GM23338 (cell line): ENCODE results near the gene UBALD1. TPM values are rescaled to one million over a fixed set of nuclear protein-coding genes. Genes with fewer than 3 reads are reported as not detected.

Experiments
- ATAC-seq: fragments of 200-7000 bp; cut with Tn5 transposase; 3 replicates; pipeline ENCODE4 v1.9.1; 2020
- DNase-seq: peaks from one replicate; pipeline ENCODE4 v3.0.0-alpha.2; 2015; ENCODE audit warnings: low spot score
- H2AFZ ChIP-seq: fragments of 200-600 bp; sonication (generic); 2 replicates; pipeline ENCODE4 v1.8.0; 2016; ENCODE audit warnings: antibody characterized with exemption, mild to moderate bottlenecking, moderate library complexity
- H3F3A ChIP-seq: fragments of 200-600 bp; sonication (generic); replicated peaks from 2 replicates; pipeline ENCODE4 v1.8.0; 2017; ENCODE audit warnings: antibody characterized with exemption, mixed run types, low read depth
- H3K27ac ChIP-seq: fragments of 200-600 bp; sonication (generic); 2 replicates; pipeline ENCODE4 v1.6.1; 2016; ENCODE audit warnings: low read depth
- H3K27me3 ChIP-seq: fragments of 200-600 bp; sonication (generic); 2 replicates; pipeline ENCODE4 v1.8.0; 2016; ENCODE audit warnings: mild to moderate bottlenecking, mixed run types, moderate library complexity; ENCODE audit not compliant: insufficient read depth
- H3K36me3 ChIP-seq: fragments of 200-600 bp; sonication (generic); 2 replicates; pipeline ENCODE4 v1.8.0; 2016; ENCODE audit warnings: mild to moderate bottlenecking; ENCODE audit not compliant: insufficient read depth
- H3K4me1 ChIP-seq: fragments of 200-600 bp; sonication (generic); 2 replicates; pipeline ENCODE4 v1.8.0; 2016; ENCODE audit warnings: mild to moderate bottlenecking, moderate library complexity; ENCODE audit not compliant: insufficient read depth
- H3K4me2 ChIP-seq: fragments of 200-600 bp; sonication (generic); 2 replicates; pipeline ENCODE4 v1.7.1; 2017; ENCODE audit warnings: mixed run types
- H3K4me3 ChIP-seq: fragments of 200-600 bp; sonication (generic); 2 replicates; pipeline ENCODE4 v1.6.1; 2016; ENCODE audit warnings: mixed run types
- H3K79me2 ChIP-seq: fragments of 200-600 bp; sonication (generic); replicated peaks from 2 replicates; pipeline ENCODE4 v1.8.0; 2017; ENCODE audit warnings: mild to moderate bottlenecking; ENCODE audit not compliant: insufficient read depth
- H3K9me2 ChIP-seq: fragments of 200-600 bp; sonication (generic); 2 replicates; pipeline ENCODE4 v1.8.0; 2017; ENCODE audit not compliant: insufficient read depth
- H4K20me1 ChIP-seq: fragments of 200-600 bp; sonication (generic); replicated peaks from 2 replicates; pipeline ENCODE4 v1.8.0; 2017; ENCODE audit warnings: mild to moderate bottlenecking; ENCODE audit not compliant: insufficient read depth
- H3K27ac Mint-ChIP-seq: 2 replicates; pipeline ENCODE4 v1.8.0; 2020; ENCODE audit warnings: inconsistent platforms, mild to moderate bottlenecking, moderate library complexity, mixed read lengths
- H3K27me3 Mint-ChIP-seq: 3 replicates; pipeline ENCODE4 v1.8.0; 2022; ENCODE audit warnings: low read depth, mild to moderate bottlenecking, moderate library complexity, mixed read lengths, inconsistent platforms; ENCODE audit not compliant: insufficient read depth, poor library complexity
- H3K36me3 Mint-ChIP-seq: 3 replicates; pipeline ENCODE4 v1.8.0; 2021; ENCODE audit warnings: low read depth, mild to moderate bottlenecking, inconsistent platforms, moderate library complexity, mixed read lengths
- H3K4me1 Mint-ChIP-seq: 3 replicates; pipeline ENCODE4 v1.8.0; 2020; ENCODE audit warnings: mild to moderate bottlenecking, inconsistent platforms, mixed read lengths
- H3K4me3 Mint-ChIP-seq: 3 replicates; pipeline ENCODE4 v1.8.0; 2021; ENCODE audit warnings: moderate library complexity, mild to moderate bottlenecking, inconsistent platforms, mixed read lengths
- H3K9me3 Mint-ChIP-seq: 3 replicates; pipeline ENCODE4 v1.8.0; 2020; ENCODE audit warnings: moderate library complexity, mild to moderate bottlenecking, inconsistent platforms, mixed read lengths
- CTCF ChIP-seq, 2 experiments: fragments of 200-600 bp in 1 of 2; sonication (generic) in 1 of 2; conservative IDR thresholded peaks; 2 replicates each; pipeline versions ENCODE4 v1.5.1 to v1.6.1; 2016 to 2017; ENCODE audit warnings: antibody characterized with exemption in 2 of 2, low read depth in 2 of 2, mild to moderate bottlenecking in 2 of 2, moderate library complexity in 1 of 2
- ETS1 ChIP-seq: IDR thresholded peaks from 2 replicates; pipeline ENCODE4 v1.6.1; 2016; ENCODE audit warnings: antibody characterized with exemption
- EZH2 ChIP-seq: fragments of 200-600 bp; sonication (generic); IDR thresholded peaks from one replicate; pipeline ENCODE4 v1.8.0; 2017; ENCODE audit warnings: antibody characterized with exemption, mild to moderate bottlenecking, low read depth; ENCODE audit not compliant: unreplicated experiment
- NANOG ChIP-seq: IDR thresholded peaks from 2 replicates; pipeline ENCODE4 v1.6.1; 2016; ENCODE audit warnings: antibody characterized with exemption, borderline replicate concordance
- ZNF331 ChIP-seq: fragments of 250-450 bp; sonication (Bioruptor Pico); IDR thresholded peaks from 2 replicates; pipeline ENCODE4 v1.5.0; 2020; ENCODE audit warnings: low read depth, mild to moderate bottlenecking, moderate library complexity
- ZNF462 ChIP-seq: fragments of 250-450 bp; sonication (Bioruptor Pico); IDR thresholded peaks from 2 replicates; pipeline ENCODE4 v1.5.0; 2020; ENCODE audit warnings: mild to moderate bottlenecking, moderate library complexity
- polyA plus RNA-seq: library from polyadenylated mRNA; unstranded; fragments of >200 nt; fragmentation: Nextera tagmentation; extraction: Ambion mirVana; gene quantifications from 2 replicates; pipeline ENCODE4 v1.2.1, GENCODE V29; 2016
- total RNA-seq: library from RNA; depleted of rRNA; stranded (reverse); fragments of >200 nt; shearing (Covaris generic); gene quantifications from 2 replicates; pipeline ENCODE4 v1.2.3, GENCODE V29; 2014

Gene UBALD1
- total and polyA plus RNA-seq, 2 experiments from 2014 or later = 20.7 to 32.8 TPM

- no peak overlapping the region for H2AFZ ChIP-seq
- H3K27ac ChIP-seq = peak overlapping the region; percentile 83
Observed at GRCh38 chr16:4613636-4614570, 785 bp downstream of the UBALD1 start.

GRCh38 chr16:4612977-4613635 lies 1.6 kb downstream of the UBALD1 start:
- peak overlapping the region; percentile 86 for H3K4me3 ChIP-seq
- H3K4me3 Mint-ChIP-seq = peak overlapping the region; percentile 80
- H3F3A ChIP-seq = peaks cover 35% of the 10 kb centered on the region
- peaks cover 39% of the 10 kb centered on the region for H3K4me1 ChIP-seq
- peak overlapping the region; percentile 94 for H3K27ac Mint-ChIP-seq
- no peaks in the 10 kb centered on the region for H3K27me3 ChIP-seq
- H3K4me2 ChIP-seq = peak overlapping the region; percentile 93
- H3K27ac ChIP-seq = peak overlapping the region; percentile 83
- ATAC-seq (no peak), DNase-seq (peak; percentile 35)
- peaks cover 7% of the 10 kb centered on the region for H4K20me1 ChIP-seq
- no peak overlapping the region for H2AFZ ChIP-seq
- H3K36me3 Mint-ChIP-seq = peaks cover 5% of the 10 kb centered on the region; the same call in 2 of the 3 replicates
- no peaks in the 10 kb centered on the region; the same call in 2 of the 3 replicates for H3K9me3 Mint-ChIP-seq
- H3K36me3 ChIP-seq = no peaks in the 10 kb centered on the region
- peaks cover 29% of the 10 kb centered on the region for H3K27me3 Mint-ChIP-seq
- peaks cover 34% of the 10 kb centered on the region for H3K4me1 Mint-ChIP-seq
- H3K9me2 ChIP-seq = no peaks in the 10 kb centered on the region
- H3K79me2 ChIP-seq = peaks cover 42% of the 10 kb centered on the region
- TF ChIP-seq ETS1 = no peak
- TF ChIP-seq EZH2 = no peak
- TF ChIP-seq ZNF462 (CRISPR knock-in tag) = no peak
- no peak for TF ChIP-seq NANOG
- no peak for TF ChIP-seq CTCF (conservative IDR thresholded peaks at IDR 0.05; ENCODE audit: low read depth in 2 of 2)

More at GRCh38 chr16:4613636-4614570, 785 bp downstream of the UBALD1 start:
- Mint-ChIP-seq H3K9me3 (no peaks in the 10 kb centered on the region; the same call in 2 of the 3 replicates), H3K4me1 (peaks cover 41% of the 10 kb centered on the region), H3K27me3 (peaks cover 27% of the 10 kb centered on the region), H3K27ac (peak overlapping the region; percentile 94), H3K4me3 (peak overlapping the region; percentile 80), H3K36me3 (no peaks in the 10 kb centered on the region)
- Histone ChIP-seq H3K4me3 (peak overlapping the region; percentile 86), H4K20me1 (peaks cover 7% of the 10 kb centered on the region), H3K79me2 (peaks cover 42% of the 10 kb centered on the region), H3K9me2 (no peaks in the 10 kb centered on the region), H3F3A (peaks cover 42% of the 10 kb centered on the region), H3K4me2 (peak overlapping the region; percentile 93), H3K27me3 (no peaks in the 10 kb centered on the region), H3K4me1 (peaks cover 46% of the 10 kb centered on the region), H3K36me3 (no peaks in the 10 kb centered on the region)
- no peak for ATAC-seq
- no peak for TF ChIP-seq ETS1
- TF ChIP-seq ZNF331 (CRISPR knock-in tag) = no peak
- DNase-seq = peak; percentile 62
